ENCODE results near the gene MFSD8.
"Not testable (repeated sequence)": the region's sequence is repeated elsewhere in the genome, so short reads cannot be mapped to it uniquely, and the experiment has no call there.

MFSD8 gene

DNA sequence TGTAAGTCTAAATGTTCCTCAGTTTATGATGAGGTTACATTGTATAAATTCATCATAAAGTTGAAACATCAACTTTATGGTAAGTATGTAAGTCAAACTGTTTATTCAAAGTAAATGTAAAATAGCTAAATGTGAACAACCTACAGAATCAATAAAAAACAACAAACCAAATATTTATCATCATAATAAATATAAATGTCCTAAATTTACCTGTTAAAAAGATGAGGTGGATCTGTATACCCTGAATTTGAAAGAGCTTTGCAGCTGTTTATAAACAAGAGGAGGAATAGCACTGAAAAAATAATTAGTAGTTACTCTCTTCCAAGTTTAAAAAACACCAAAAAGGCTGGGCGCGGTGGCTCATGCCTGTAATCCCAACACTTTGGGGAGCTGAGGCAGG, 14.0 kb upstream of the MFSD8 start:
- Histone ChIP-seq H4K20me1 (no peaks in the 10 kb centered on the region; the same call in 1 of the 2 replicates), H3K9ac (no peak overlapping the region), H3K36me3 (peaks cover 46% of the 10 kb centered on the region), H3K9me3 (peaks cover 26% of the 10 kb centered on the region; the same call in 1 of the 2 replicates), H3K4me1 (no peaks in the 10 kb centered on the region), H3K4me3 (no peak overlapping the region), H3K4me2 (no peak overlapping the region), H3K27me3 (no peaks in the 10 kb centered on the region), H3K27ac (no peak overlapping the region)
- no peak for TF ChIP-seq Cebpa-rat (IDR thresholded peaks at IDR 0.05)

DNA sequence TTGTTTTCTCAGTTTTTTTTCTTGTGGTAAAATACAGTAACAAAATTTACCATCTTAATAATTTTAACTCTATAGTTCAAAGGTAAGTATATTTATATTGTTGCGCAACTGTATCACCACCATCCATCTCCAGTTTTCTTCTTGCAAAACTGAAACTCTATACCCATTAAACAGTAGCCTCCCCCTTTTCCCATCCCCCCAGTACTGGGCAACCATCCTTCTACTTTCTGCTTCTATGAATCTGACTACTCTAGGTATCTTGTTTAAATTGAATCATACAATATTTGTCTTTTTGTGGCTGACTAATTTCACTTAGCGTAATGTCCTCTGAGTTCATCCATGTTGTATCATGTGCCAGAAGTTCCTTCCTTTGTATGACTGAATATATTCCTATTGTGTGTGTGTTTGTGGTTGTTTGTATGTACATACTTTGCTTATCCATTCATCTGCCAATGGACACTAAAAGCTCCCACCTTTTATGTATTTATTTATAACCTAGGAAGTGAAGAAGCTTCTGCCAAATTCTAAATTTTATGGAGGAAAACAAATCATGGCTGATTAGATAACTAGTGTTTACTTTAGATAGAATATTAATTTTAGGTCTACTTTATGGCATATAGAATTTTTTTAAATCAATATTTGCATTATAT, 10.3 kb upstream of the MFSD8 start:
- Histone ChIP-seq H3K9ac (no peak overlapping the region), H3K4me1 (no peaks in the 10 kb centered on the region), H3K27ac (no peak overlapping the region), H4K20me1 (peaks cover 32% of the 10 kb centered on the region), H3K27me3 (no peaks in the 10 kb centered on the region), H3K9me3 (peaks cover 26% of the 10 kb centered on the region; the same call in 1 of the 2 replicates), H3K4me3 (no peak overlapping the region), H3K36me3 (peaks cover 67% of the 10 kb centered on the region), H3K4me2 (no peak overlapping the region)
- TF ChIP-seq Cebpa-rat (IDR thresholded peaks at IDR 0.05) = peak; percentile 53; the same call in 1 of the 2 replicates

DNA sequence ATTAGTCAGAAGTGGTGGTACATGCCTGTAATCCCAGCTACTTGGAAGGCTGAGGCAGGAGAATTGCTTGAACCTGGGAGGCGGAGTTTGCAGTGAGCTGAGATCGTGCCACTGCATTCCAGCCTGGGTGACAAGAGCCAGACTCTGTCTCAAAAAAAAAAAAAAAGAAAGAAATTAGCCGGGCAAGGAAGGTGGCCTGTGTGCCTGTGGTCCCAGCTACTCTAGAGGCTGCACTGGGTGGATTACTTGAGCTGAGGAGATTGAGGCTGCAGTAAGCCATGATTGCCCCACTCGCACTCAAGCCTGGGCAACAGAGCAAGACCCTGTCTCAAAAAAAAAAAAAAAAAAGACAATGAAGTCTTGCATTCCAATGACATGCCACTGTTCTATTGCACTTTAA, 6.0 kb upstream of the MFSD8 start:
- not testable (repeated sequence) for H3K4me3 ChIP-seq, H3K9ac ChIP-seq, H3K9me3 ChIP-seq, H3K4me2 ChIP-seq, H3K27me3 ChIP-seq, H3K27ac ChIP-seq
- Histone ChIP-seq H3K36me3 (peaks cover 46% of the 10 kb centered on the region), H4K20me1 (peaks cover 60% of the 10 kb centered on the region), H3K4me1 (peaks cover 21% of the 10 kb centered on the region)

DNA sequence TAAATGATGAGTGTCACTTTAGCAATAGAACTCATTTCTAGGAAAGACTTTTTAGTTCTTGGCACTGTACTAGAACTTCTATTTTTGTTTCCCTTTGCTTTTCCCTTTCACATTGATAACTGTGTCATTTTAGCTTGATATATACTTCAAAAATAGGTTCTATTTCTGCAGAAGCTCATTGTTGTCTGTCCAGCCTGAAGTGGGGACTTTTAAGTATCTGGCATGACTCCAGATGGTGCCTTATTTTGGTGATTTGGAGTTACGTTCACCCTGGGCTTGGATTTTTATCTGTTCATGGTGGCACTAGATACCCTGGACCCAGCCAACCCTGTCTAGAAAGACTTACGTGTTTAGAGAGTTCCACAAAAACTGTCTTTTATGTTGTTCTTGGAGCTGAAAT, 3.6 kb upstream of the MFSD8 start:
- H3K36me3 ChIP-seq = peaks cover 25% of the 10 kb centered on the region
- H3K4me2 ChIP-seq = no peak overlapping the region
- H4K20me1 ChIP-seq = peaks cover 69% of the 10 kb centered on the region
- H3K27me3 ChIP-seq = no peaks in the 10 kb centered on the region
- peaks cover 23% of the 10 kb centered on the region for H3K4me1 ChIP-seq
- H3K27ac ChIP-seq = no peak overlapping the region
- H3K9ac ChIP-seq = no peak overlapping the region
- H3K9me3 ChIP-seq = no peaks in the 10 kb centered on the region
- no peak overlapping the region for H3K4me3 ChIP-seq
- TF ChIP-seq Cebpa-rat (IDR thresholded peaks at IDR 0.05) = no peak

DNA sequence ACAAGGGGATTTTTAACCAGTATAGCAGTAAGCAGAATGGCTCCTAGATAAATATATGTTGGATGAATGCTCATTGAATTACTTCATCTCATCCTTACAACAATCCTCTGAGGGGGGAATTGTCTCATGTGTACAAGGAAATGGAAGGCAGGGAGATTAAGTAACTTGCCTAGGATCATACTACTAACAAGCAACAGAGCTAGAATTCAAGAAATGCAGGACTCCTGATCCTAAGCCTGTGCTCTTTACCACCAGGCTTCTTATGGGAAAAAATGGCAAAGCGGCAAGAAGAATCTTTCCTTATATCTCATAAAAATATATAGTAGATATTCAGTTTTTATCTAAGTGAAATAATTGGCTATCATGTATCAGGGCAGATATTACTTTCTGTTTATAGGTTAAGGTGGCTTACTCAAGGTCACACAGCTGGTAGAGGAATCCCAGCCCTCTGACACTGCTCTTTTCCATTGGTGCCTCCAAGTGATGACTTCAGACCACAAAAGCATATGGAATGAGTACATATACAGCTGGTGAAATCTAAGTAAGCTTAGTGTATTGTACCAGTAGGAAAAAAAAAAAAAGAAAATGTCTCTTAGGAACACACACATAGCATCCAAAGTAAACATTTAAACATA, 2.3 kb upstream of the MFSD8 start:
- H3K4me1 ChIP-seq = peaks cover 28% of the 10 kb centered on the region
- H3K36me3 ChIP-seq = peaks cover 20% of the 10 kb centered on the region
- H4K20me1 ChIP-seq = peaks cover 68% of the 10 kb centered on the region
- H3K9me3 ChIP-seq = no peaks in the 10 kb centered on the region
- H3K27ac ChIP-seq = no peak overlapping the region
- H3K4me3 ChIP-seq = no peak overlapping the region
- no peak for TF ChIP-seq Cebpa-rat (IDR thresholded peaks at IDR 0.05)
- H3K27me3 ChIP-seq = no peaks in the 10 kb centered on the region
- no peak overlapping the region for H3K9ac ChIP-seq
- peak overlapping the region; percentile 75 for H3K4me2 ChIP-seq

DNA sequence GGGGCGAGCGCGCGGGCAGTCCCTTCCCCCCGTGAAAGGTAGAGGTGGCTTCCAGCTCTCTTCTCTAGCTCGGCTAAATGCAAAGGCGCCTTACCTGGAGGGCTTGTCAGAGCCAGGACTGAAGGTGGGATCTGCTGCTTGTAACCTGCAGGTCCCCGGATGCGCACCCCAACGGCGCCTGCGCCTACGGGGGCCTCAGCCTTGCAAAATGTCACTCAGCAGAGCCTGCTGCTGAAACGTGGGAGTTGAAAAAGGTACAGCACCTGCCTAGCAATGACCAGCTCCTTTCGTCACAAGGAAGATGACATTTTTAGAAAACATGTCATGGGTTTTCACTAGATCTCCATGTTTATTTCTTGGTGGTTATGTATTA, 816 bp upstream of the MFSD8 start:
- peak overlapping the region; percentile 94 for H3K4me3 ChIP-seq
- H3K9ac ChIP-seq = peak overlapping the region; percentile 95
- H3K4me2 ChIP-seq = peak overlapping the region; percentile 75
- TF ChIP-seq Cebpa-rat (IDR thresholded peaks at IDR 0.05) = no peak
- H3K27me3 ChIP-seq = no peaks in the 10 kb centered on the region
- H4K20me1 ChIP-seq = peaks cover 58% of the 10 kb centered on the region
- H3K4me1 ChIP-seq = peaks cover 32% of the 10 kb centered on the region
- no peaks in the 10 kb centered on the region for H3K9me3 ChIP-seq
- H3K27ac ChIP-seq = peak overlapping the region; percentile 91
- peaks cover 15% of the 10 kb centered on the region; the same call in 1 of the 2 replicates for H3K36me3 ChIP-seq

DNA sequence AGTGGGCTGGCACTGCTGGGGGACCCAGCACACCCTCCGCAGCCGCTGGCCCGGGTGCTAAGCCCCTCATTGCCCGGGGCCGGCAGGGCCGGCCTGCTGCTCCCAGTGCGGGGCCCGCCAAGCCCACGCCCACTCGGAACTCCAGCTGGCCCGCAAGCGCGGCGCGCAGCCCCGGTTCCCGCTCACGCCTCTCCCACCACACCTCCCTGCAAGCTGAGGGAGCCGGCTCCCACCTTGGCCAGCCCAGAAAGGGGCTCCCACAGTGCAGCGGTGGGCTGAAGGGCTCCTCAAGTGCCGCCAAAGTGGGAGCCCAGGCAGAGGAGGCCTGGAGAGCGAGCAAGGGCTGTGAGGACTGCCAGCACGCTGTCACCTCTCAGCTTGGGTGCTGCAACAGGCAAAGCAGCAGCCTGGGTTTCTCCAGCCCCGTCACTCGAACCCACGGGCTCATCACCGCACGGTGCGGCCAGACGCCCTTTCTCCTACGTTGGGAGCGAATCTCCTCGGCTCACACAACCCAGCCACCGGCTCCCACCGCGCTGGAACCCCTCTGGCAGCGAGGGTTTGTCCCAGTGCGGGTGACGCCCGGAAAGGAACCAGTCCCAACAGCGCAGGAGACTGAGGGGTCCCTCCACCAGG, 429 bp downstream of the MFSD8 start:
- Histone ChIP-seq H3K4me3 (peak overlapping the region; percentile 94), H3K4me1 (peaks cover 32% of the 10 kb centered on the region), H3K4me2 (peak overlapping the region; percentile 77), H3K36me3 (peaks cover 12% of the 10 kb centered on the region; the same call in 1 of the 2 replicates), H3K27ac (peak overlapping the region; percentile 91), H3K9ac (peak overlapping the region; percentile 95), H4K20me1 (peaks cover 55% of the 10 kb centered on the region)
- not testable (repeated sequence) for H3K9me3 ChIP-seq, H3K27me3 ChIP-seq

DNA sequence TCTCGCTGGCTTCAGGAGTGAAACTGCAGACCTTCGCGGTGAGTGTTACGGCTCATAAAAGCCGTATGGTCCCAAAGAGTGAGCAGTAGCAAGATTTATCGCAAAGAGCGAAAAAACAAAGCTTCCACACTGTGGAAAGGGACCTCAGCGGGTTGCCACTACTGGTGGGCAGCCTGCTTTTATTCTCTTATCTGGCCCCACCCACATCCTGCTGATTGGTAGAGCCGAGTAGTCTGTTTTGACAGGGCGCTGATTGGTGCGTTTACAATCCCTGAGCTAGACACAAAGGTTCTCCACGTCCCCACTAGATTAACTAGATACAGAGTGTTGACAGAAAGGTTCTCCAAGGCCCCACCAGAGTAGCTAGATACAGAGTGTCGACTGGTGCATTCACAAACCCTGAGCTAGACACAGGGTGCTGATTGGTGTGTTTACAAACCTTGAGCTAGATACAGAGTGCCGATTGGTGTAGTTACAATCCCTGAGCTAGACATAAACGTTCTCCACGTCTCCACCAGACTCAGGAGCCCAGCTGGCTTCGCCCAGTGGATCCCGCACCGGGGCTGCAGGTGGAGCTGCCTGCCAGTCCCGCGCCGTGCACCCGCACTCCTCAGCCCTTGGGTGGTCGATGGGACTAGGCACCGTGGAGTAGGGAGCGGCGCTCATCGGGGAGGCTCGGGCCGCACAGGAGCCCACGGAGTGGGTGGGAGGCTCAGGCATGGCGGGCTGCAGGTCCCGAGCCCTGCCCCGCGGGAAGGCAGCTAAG, 1.2 kb downstream of the MFSD8 start:
- not testable (repeated sequence) for H3K9me3 ChIP-seq, H3K27me3 ChIP-seq
- Histone ChIP-seq H4K20me1 (peaks cover 51% of the 10 kb centered on the region), H3K9ac (peak overlapping the region; percentile 95), H3K27ac (peak overlapping the region; percentile 91), H3K36me3 (peaks cover 12% of the 10 kb centered on the region; the same call in 1 of the 2 replicates), H3K4me3 (peak overlapping the region; percentile 94), H3K4me2 (peak overlapping the region; percentile 77), H3K4me1 (peaks cover 32% of the 10 kb centered on the region)

DNA sequence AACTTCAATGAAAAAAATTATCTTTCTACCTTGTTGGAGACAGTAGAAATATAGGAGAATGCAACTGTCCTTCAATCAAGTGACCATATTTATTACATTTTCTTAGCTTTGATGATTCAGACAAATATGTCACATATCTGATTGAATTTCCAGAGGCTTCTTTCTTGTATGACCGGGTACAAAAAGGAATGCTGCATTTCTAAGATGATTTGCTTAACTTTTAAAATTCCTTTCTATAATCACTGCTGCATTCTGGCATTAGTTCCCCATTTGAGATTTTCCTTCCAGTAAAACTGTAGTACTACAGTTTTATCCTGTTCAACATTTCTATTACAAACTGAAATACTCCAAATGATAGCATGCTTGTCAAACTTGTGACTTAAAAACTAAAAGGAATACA, 5.2 kb downstream of the MFSD8 start:
- Histone ChIP-seq H4K20me1 (peaks cover 34% of the 10 kb centered on the region), H3K27me3 (no peaks in the 10 kb centered on the region), H3K4me3 (no peak overlapping the region), H3K4me2 (no peak overlapping the region), H3K27ac (no peak overlapping the region), H3K9me3 (no peaks in the 10 kb centered on the region), H3K9ac (no peak overlapping the region), H3K4me1 (peaks cover 11% of the 10 kb centered on the region; the same call in 1 of the 2 replicates), H3K36me3 (peaks cover 31% of the 10 kb centered on the region)
- no peak for TF ChIP-seq Cebpa-rat (IDR thresholded peaks at IDR 0.05)

All from BLaER1 (cell line).